Measurements from ENCODE around the gene PPFIA4.

DNA sequence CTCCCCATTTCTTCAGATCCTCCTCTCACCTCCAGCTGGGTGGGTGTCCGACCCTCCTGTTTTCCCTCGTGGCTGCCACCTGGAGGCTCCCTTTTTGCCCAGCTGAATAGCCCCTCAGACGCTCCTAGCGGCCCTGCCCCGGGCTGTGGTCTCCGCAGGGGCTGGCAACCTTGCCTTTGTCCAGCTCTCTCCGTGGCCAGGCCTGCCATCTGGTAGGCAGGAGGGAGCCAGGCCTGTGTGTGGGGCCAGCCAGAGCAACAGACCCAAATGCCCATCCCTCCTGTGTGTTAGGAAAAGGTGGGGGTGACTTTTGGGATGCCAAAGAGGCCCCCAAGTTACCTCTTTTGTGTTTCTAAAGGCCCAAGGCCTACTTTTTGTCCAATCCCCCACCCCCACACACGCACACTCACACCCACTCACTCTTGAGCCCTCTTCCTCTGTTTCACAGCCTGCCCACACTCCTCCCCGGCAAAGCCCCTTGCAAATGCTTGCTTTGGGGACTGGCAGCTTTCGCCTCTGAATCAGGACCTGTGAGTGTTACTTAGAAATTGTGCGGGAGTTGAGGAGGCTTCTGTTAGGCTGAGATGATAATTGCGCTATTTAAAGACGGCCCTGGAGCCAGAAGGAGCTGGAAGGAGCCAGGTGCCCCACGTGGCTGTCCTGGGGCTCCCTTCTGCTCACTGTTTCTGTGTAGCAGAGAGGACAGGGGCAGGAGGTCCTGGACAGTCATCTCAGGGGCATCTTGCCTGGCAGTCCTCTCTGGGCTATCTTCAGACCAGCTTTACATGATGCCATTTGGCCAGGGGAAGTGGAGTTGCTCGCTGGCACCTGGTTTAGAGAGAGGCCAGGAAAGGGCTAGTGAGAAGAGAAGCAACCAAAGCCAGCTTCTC is 9.1 kb downstream of the PPFIA4 start:
- TF ChIP-seq CTCF (conservative IDR thresholded peaks at IDR 0.05 in 1 of 2, IDR thresholded peaks at IDR 0.05 in 1 of 2; ENCODE audit: extremely low read depth in 1 of 2, insufficient read depth in 1 of 2, low read depth in 1 of 2, low read length in 2 of 2) (no peak), EZH2 (IDR thresholded peaks at IDR 0.05; ENCODE audit: borderline replicate concordance, low read length) (no peak)

Measured in mammary epithelial cell (primary cell).